Effector CD8-positive, alpha-beta T cell (primary cell): Measurements from ENCODE around the gene GNAS.

ENCODE experiments used
- DNase-seq: peaks from one replicate; lab custom pipeline; 2025; lab: John Stamatoyannopoulos, UW

Gene GNAS

DNA sequence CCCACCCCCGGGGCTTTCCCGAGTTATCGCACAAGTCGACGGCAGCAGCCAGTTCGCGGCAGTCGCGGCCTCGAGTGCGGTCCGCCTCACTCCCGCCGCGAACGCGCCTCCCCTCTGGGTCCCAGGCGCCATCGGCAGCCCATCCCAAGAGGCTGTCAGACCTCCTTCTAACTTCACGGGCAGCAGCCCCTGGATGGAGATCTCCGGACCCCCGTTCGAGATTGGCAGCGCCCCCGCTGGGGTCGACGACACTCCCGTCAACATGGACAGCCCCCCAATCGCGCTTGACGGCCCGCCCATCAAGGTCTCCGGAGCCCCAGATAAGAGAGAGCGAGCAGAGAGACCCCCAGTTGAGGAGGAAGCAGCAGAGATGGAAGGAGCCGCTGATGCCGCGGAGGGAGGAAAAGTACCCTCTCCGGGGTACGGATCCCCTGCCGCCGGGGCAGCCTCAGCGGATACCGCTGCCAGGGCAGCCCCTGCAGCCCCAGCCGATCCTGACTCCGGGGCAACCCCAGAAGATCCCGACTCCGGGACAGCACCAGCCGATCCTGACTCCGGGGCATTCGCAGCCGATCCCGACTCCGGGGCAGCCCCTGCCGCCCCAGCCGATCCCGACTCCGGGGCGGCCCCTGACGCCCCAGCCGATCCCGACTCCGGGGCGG, 1.6 kb downstream of the GNAS start:
- no peak for DNase-seq

GRCh38 chr20:58854638-58855471, 2.3 kb downstream of the GNAS start:
- no peak for DNase-seq

GRCh38 chr20:58855506-58856389, 3.2 kb downstream of the GNAS start:
- no peak for DNase-seq

- DNase-seq = no peak
These were observed 10.7 kb downstream of the GNAS start for GRCh38 chr20:58863044-58863790.

GRCh38 chr20:58864346-58864745, 11.8 kb downstream of the GNAS start:
- no peak for DNase-seq

GRCh38 chr20:58865843-58866242, 13.3 kb downstream of the GNAS start:
- no peak for DNase-seq

DNA sequence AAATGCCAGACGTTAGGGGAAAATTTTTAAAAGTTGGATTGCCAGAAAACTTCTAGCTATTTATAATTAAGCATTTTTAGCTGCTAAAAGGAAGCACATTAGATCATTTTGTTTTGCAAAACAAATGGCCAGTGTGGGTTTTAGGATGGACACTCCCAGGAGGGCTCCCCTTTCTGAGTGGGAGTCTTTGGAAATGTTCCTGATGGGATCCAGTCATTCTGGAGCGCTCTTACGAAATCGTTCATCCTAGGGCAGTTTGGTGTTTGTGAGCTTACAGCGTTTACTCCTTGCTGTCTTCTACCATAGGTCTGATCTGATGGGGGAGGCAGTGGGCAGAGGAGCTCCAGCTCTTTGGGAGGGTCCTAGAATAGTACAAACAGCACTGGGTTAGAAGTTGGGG, 14.7 kb downstream of the GNAS start:
- DNase-seq = no peak

DNA sequence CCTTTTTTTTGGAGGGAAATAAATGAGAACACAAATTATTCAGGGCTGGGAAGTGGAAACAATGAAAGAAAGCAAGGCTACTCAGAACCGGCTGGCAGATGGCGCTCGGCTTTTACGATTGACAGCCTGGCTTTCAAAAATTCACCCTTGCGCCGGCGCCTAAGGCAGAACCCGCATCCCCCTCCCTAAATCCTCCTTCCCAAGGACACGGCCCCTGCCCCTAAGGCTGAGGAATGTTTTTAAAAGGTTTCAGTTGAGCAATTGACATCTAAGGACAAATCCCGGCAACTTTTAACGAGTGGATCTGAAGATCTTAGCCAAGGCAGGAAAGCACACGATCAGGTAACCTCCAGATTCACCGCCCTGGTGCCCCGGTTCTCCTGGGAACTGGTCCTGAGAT, 16.3 kb downstream of the GNAS start:
- DNase-seq = no peak

DNA sequence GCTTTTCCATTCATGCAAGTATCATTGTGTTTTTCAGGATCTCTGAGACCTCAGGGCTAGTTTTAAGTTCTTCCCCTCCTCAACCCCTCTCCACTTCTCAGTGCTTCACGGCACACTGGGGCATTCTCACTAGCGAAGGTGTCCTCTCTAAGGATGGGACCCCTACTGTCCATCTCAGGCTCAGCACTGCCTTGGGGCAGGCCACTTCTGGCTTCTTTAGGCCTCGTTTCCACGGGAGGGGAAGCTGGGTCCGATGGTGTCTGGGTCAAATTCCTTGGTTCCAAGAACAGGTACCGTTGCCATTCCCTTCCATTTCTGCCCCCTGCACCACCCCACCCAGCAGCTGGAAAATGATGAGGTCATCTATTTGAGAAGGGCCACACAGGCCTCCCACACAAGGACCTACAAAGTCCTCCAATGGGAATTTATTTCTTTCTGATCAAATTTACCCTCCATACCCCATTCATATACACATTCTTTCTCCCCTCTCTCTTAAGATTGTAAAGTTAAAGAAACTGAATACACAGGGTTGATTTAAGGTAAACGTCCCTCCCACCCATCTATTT, 17.2 kb downstream of the GNAS start:
- no peak for DNase-seq

GRCh38 chr20:58870293-58871014, 17.9 kb downstream of the GNAS start:
- peak; percentile 29 for DNase-seq

- DNase-seq = no peak
These were observed 19.1 kb downstream of the GNAS start for GRCh38 chr20:58871533-58872102.

DNA sequence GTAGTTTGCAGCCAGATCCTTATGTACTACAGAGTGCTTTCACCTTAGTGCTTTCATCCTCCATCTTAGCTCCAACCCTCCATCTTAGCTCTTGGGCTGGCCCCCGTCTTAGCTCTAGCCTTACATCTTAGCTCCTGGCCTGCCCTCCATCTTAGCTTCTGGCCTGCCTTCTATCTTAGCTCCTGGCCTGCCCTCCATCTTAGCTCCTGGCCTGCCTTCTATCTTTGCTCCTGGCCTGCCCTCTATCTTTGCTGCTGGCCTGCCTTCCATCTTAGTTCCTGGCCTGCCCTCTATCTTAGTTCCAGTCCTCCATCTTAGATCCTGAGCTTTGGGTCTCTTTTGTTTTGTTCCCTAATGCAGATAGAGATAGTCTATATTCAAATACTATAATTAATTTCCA, 22.0 kb downstream of the GNAS start:
- DNase-seq = no peak

- no peak for DNase-seq
These were observed 22.6 kb downstream of the GNAS start for GRCh38 chr20:58875111-58875510.

- DNase-seq = no peak
These were observed 23.1 kb downstream of the GNAS start for GRCh38 chr20:58875541-58876134.

DNA sequence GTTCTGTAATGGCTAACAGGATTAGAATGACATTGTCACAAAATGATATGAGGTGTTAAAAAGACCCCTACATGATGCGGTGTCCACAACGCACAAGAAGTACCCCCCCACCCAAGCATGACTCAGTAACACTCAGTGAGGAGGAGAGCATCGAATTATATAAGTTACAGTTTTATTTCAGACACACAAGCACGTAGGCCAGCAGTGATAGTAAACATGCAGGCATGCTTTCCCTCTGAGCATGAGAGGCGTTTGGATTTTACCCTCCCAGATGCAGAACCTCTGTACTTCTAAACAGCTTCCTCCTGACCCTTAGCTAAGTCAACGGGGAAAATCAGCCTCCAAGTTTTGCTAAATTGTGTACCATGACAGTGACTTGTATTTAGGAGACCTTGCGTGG, 23.9 kb downstream of the GNAS start:
- no peak for DNase-seq

- DNase-seq = no peak
These were observed 24.8 kb downstream of the GNAS start for GRCh38 chr20:58877050-58877975.

- no peak for DNase-seq
These were observed 25.5 kb downstream of the GNAS start for GRCh38 chr20:58877976-58878360.

DNA sequence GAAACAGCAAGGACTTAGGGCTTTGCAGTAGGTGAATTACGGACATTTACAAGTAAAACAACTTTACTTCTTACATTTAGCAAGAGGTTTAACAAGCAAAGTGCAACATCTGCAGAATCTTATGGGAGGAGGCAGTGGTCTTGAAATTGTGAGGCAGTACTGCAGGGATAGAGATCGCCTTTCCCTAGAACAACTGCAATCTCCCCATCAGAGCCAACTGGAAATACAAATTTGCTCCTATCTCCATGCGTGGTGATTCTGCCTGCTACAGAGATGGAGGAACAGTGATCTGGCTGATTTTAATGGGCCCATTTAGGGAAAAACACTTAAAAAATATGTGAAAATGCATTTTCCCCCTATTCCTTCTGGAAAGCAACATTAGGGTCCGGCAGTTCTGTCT, 25.9 kb downstream of the GNAS start:
- no peak for DNase-seq

- DNase-seq = no peak
These were observed 27.9 kb downstream of the GNAS start for GRCh38 chr20:58880441-58880840.
